Measurements from ENCODE around the gene IP6K3. TPM values are rescaled to one million over a fixed set of nuclear protein-coding genes. Genes with fewer than 3 reads are reported as not detected.

Gene IP6K3
- total RNA-seq, 1 donor from 2014 or later: 2.7 TPM

DNA sequence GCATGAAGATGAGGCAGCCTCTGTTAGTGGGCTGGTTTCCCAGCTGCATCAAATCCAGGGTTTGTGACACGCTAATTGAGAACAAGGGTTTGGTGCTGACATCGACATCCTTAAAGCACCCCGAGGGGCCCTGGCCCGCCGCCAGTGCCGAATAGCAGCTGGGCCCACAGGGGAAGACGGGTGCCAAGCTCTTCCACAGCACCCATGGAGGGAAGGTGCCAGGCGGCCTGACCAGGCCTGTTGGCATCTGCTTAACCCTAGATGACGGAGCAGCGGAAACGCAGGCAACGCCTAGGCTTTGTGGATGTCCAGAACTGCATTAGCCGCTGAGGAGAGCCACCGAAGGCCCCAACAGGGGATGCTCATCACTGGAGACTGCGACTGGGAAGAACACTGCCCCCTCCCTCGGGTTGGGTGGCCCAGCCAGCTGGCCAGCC is 51.2 kb downstream of the IP6K3 start:
- TF ChIP-seq, protein P1, sequence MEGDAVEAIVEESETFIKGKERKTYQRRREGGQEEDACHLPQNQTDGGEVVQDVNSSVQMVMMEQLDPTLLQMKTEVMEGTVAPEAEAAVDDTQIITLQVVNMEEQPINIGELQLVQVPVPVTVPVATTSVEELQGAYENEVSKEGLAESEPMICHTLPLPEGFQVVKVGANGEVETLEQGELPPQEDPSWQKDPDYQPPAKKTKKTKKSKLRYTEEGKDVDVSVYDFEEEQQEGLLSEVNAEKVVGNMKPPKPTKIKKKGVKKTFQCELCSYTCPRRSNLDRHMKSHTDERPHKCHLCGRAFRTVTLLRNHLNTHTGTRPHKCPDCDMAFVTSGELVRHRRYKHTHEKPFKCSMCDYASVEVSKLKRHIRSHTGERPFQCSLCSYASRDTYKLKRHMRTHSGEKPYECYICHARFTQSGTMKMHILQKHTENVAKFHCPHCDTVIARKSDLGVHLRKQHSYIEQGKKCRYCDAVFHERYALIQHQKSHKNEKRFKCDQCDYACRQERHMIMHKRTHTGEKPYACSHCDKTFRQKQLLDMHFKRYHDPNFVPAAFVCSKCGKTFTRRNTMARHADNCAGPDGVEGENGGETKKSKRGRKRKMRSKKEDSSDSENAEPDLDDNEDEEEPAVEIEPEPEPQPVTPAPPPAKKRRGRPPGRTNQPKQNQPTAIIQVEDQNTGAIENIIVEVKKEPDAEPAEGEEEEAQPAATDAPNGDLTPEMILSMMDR (IDR thresholded peaks at IDR 0.05; ENCODE audit: partially characterized antibody, unreplicated experiment): no peak
- DNase-seq: no peak
- Mint-ChIP-seq H3K4me3 (ENCODE audit: unreplicated experiment) (no peak overlapping the region), H3K9me3 (ENCODE audit: unreplicated experiment) (peaks cover 15% of the 10 kb centered on the region), H3K27ac (ENCODE audit: unreplicated experiment) (peak overlapping the region; percentile 92), H3K36me3 (ENCODE audit: unreplicated experiment) (no peaks in the 10 kb centered on the region), H3K27me3 (ENCODE audit: unreplicated experiment) (peaks cover 10% of the 10 kb centered on the region), H3K4me1 (ENCODE audit: low read depth, unreplicated experiment) (peaks cover 64% of the 10 kb centered on the region)

DNA sequence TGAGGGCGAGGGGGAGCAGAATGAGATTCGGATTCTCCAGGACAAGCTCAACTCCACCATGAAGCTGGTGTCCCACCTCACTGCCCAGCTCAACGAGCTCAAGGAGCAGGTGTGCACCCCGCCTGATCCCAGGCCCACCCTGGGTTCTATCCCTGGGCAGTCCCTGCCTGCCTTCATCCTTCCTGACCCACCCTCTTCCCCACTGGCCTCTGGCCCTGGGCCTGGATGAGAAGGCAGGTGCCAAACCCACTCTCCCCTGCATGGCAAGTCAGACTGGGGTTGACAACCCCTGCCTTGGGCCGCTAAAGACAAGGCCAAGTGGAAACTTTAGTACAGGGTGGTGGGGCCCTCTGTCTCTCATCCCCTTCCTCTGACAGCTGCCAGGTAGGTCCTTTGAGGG is 51.7 kb downstream of the IP6K3 start:
- TF ChIP-seq, protein P1 (IDR thresholded peaks at IDR 0.05; ENCODE audit: partially characterized antibody, unreplicated experiment): no peak
- DNase-seq: no peak
- peak overlapping the region; percentile 77 for H3K4me3 Mint-ChIP-seq (ENCODE audit: unreplicated experiment)
- peak overlapping the region; percentile 92 for H3K27ac Mint-ChIP-seq (ENCODE audit: unreplicated experiment)
- peaks cover 13% of the 10 kb centered on the region for H3K9me3 Mint-ChIP-seq (ENCODE audit: unreplicated experiment)
- no peaks in the 10 kb centered on the region for H3K36me3 Mint-ChIP-seq (ENCODE audit: unreplicated experiment)
- H3K4me1 Mint-ChIP-seq (ENCODE audit: low read depth, unreplicated experiment): peaks cover 59% of the 10 kb centered on the region
- H3K27me3 Mint-ChIP-seq (ENCODE audit: unreplicated experiment): peaks cover 10% of the 10 kb centered on the region

DNA sequence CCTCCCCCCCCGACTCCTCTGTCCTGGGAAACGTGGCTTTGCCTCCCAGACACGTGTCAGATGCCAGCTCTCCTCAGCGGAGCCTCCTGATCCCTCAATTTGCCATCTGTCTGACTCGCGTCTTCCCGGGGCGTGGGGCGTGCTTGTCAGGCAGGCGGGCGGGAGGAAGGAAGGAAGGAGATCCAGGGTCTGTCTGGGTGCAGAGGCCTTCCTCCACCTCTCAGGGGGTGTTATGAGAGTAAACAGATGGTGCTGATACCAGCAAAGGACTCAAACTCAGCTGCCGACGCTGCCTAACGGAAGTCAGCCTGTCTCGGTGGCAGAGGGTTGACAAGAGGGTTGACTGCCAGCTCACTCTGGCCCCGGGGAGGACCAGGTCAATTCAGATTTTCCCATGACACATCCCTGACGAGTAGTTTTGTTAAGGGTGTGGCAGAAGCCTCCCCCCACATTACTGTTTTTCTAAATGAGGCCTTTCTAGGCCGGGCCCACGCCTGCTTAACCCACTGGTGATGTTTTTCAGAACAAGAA is 52.2 kb downstream of the IP6K3 start:
- H3K4me3 Mint-ChIP-seq (ENCODE audit: unreplicated experiment): peak overlapping the region; percentile 77
- H3K4me1 Mint-ChIP-seq (ENCODE audit: low read depth, unreplicated experiment): peaks cover 61% of the 10 kb centered on the region
- TF ChIP-seq, protein P1 (IDR thresholded peaks at IDR 0.05; ENCODE audit: partially characterized antibody, unreplicated experiment): no peak

DNA sequence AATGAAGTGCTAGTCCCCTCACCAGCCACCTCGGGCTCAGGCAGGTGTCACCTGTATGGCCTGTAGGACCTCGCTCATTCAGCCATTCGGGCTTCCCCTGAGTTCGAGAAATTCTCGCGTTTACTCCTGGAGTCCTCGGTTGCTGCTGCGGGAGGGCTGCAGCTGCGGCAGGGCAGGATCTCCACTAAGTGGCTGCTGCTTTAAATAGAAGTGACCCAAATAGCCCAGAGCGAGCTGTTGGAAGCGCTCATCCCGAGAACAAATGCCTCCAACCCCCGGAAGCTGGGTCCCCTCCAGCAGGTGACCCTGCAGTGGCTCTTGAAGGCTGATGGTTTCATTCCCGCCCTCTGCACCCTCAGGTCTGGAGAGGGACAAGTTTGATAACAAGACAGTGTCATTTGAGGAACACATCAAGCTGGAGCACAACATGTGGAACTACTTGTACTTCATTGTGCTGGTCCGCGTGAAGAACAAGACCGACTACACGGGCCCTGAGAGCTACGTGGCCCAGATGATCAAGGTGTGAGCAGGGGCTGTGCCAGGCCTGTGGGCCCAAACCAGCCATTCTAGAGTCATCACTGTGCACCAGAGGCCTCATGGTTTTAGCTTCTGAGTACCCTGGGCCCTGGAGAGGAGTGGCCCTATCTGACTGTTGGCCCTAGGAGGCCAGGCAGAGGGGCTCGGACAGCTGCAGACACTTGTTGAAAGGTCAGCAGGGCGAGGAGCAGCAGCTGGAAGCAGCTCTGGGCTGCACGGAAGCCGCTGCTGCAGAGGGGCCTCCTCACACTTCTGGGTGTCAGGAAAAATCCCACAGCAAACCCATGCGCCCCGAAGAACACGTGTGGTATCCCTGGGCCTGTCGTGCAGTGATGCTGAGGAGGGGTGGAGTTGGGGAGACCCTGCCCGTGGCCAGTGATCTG is 53.3 kb downstream of the IP6K3 start:
- no peak for DNase-seq
- peaks cover 16% of the 10 kb centered on the region for H3K27me3 Mint-ChIP-seq (ENCODE audit: unreplicated experiment)
- TF ChIP-seq, protein P1 (IDR thresholded peaks at IDR 0.05; ENCODE audit: partially characterized antibody, unreplicated experiment): no peak
- no peaks in the 10 kb centered on the region for H3K36me3 Mint-ChIP-seq (ENCODE audit: unreplicated experiment)
- H3K27ac Mint-ChIP-seq (ENCODE audit: unreplicated experiment): peak overlapping the region; percentile 92
- peak overlapping the region; percentile 77 for H3K4me3 Mint-ChIP-seq (ENCODE audit: unreplicated experiment)
- H3K4me1 Mint-ChIP-seq (ENCODE audit: low read depth, unreplicated experiment): peaks cover 59% of the 10 kb centered on the region
- H3K9me3 Mint-ChIP-seq (ENCODE audit: unreplicated experiment): peaks cover 15% of the 10 kb centered on the region

More for the DNA sequence above, 52.2 kb downstream of the IP6K3 start:
- peak; percentile 73 for DNase-seq
- Mint-ChIP-seq H3K9me3 (ENCODE audit: unreplicated experiment) (peaks cover 12% of the 10 kb centered on the region), H3K36me3 (ENCODE audit: unreplicated experiment) (no peaks in the 10 kb centered on the region), H3K27me3 (ENCODE audit: unreplicated experiment) (peaks cover 14% of the 10 kb centered on the region), H3K27ac (ENCODE audit: unreplicated experiment) (peak overlapping the region; percentile 92)

DNA sequence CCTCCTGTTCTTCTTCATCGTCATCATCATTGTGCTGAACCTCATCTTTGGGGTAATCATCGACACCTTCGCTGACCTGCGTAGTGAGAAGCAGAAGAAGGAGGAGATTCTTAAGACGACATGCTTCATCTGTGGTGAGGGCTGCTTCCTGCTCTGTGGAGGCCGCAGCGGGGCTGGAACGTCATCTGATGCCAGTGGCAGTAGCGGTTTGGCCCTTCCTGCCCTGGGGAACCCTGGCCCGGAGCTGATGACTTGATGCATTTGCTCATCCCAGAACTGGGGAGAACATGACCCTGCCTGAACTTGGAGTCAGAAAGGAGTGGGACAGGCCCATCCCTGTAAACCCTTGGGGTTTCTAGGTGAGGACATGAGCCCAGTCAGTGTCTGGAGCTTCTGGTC is 53.9 kb downstream of the IP6K3 start:
- peaks cover 16% of the 10 kb centered on the region for H3K27me3 Mint-ChIP-seq (ENCODE audit: unreplicated experiment)
- H3K36me3 Mint-ChIP-seq (ENCODE audit: unreplicated experiment): no peaks in the 10 kb centered on the region
- H3K4me3 Mint-ChIP-seq (ENCODE audit: unreplicated experiment): peak overlapping the region; percentile 52
- peak overlapping the region; percentile 72 for H3K27ac Mint-ChIP-seq (ENCODE audit: unreplicated experiment)
- H3K9me3 Mint-ChIP-seq (ENCODE audit: unreplicated experiment): peaks cover 15% of the 10 kb centered on the region
- no peak for DNase-seq
- peaks cover 59% of the 10 kb centered on the region for H3K4me1 Mint-ChIP-seq (ENCODE audit: low read depth, unreplicated experiment)
- TF ChIP-seq, protein P1 (IDR thresholded peaks at IDR 0.05; ENCODE audit: partially characterized antibody, unreplicated experiment): no peak
